H1 (cell line): ENCODE results near the gene UQCRQ. TPM values are rescaled to one million over a fixed set of nuclear protein-coding genes. Genes with fewer than 3 reads are reported as not detected.

Experiments used
- CTCF ChIA-PET: fragments of 300-600 bp; sonication (Branson Sonifier 250); formaldehyde crosslinking; loops from one replicate; lab custom pipeline; 2021; ENCODE audit not compliant: partially characterized antibody; lab: Charles Lee
- POLR2A ChIA-PET: fragments of 300-600 bp; sonication (Branson Sonifier 250); formaldehyde crosslinking; loops from one replicate; lab custom pipeline; 2021; ENCODE audit warnings: inconsistent platforms; ENCODE audit not compliant: partially characterized antibody; lab: Charles Lee
- DNase-seq, 2 experiments: peaks; one replicate each; pipeline versions ENCODE4 v3.0.0 to v3.0.0-alpha.2; 2010 to 2022; ENCODE audit warnings: low spot score in 2 of 2, low read depth in 1 of 2, mixed read lengths in 1 of 2
- FAIRE-seq: peaks from 2 replicates; lab custom pipeline; 2011; peaks lifted over from hg19 to GRCh38; lab: Jason Lieb, UNC
- H2AFZ ChIP-seq: 2 replicates; pipeline ENCODE4 v1.8.1; 2012; ENCODE audit warnings: low read length, inconsistent platforms
- H2AK5ac ChIP-seq: 2 replicates; pipeline ENCODE4 v1.6.1; 2013; ENCODE audit warnings: low read depth, low read length
- H2BK120ac ChIP-seq: replicated peaks from 2 replicates; pipeline ENCODE3; 2013; ENCODE audit warnings: low read depth, low read length, inconsistent platforms
- H2BK12ac ChIP-seq: 2 replicates; pipeline ENCODE4 v1.6.1; 2013; ENCODE audit warnings: low read depth, low read length
- H2BK15ac ChIP-seq: 2 replicates; pipeline ENCODE4 v1.6.1; 2013; ENCODE audit warnings: low read length
- H2BK20ac ChIP-seq: 2 replicates; pipeline ENCODE4 v1.6.1; 2013; ENCODE audit warnings: low read length
- H2BK5ac ChIP-seq: 2 replicates; pipeline ENCODE4 v1.6.1; 2013; ENCODE audit warnings: low read depth, low read length
- H3K14ac ChIP-seq: 2 replicates; pipeline ENCODE4 v1.6.1; 2013; ENCODE audit warnings: inconsistent platforms; ENCODE audit not compliant: insufficient read length
- H3K18ac ChIP-seq: 2 replicates; pipeline ENCODE4 v1.6.1; 2013; ENCODE audit warnings: low read length; ENCODE audit errors: extremely low read depth
- H3K23ac ChIP-seq: 2 replicates; pipeline ENCODE4 v1.6.1; 2013; ENCODE audit warnings: inconsistent platforms; ENCODE audit not compliant: insufficient read length
- H3K23me2 ChIP-seq: 2 replicates; pipeline ENCODE4 v1.6.1; 2013; ENCODE audit warnings: low read depth, low read length
- H3K27ac ChIP-seq: 2 replicates; pipeline ENCODE4 v1.6.1; 2011; ENCODE audit warnings: low read depth, low read length, inconsistent platforms
- H3K27me3 ChIP-seq, 4 experiments: replicated peaks in 1 of 4; 1 replicate in 1 of 4; 2 replicates in 3 of 4; pipeline versions ENCODE4 v1.6.1 to v1.8.1; 2011 to 2013; ENCODE audit warnings: low read length in 3 of 4, mild to moderate bottlenecking in 3 of 4, inconsistent platforms in 2 of 4, mixed read lengths in 2 of 4, moderate library complexity in 1 of 4; ENCODE audit not compliant: control insufficient read depth in 3 of 4, insufficient read depth in 3 of 4; ENCODE audit errors: extremely low read depth in 1 of 4
- H3K36me3 ChIP-seq, 4 experiments: 2 replicates each; pipeline versions ENCODE4 v1.6.1 to v1.8.1; 2011 to 2013; ENCODE audit warnings: mild to moderate bottlenecking in 4 of 4, low read length in 3 of 4, moderate library complexity in 2 of 4, control low read depth in 1 of 4, inconsistent platforms in 1 of 4; ENCODE audit not compliant: insufficient read depth in 4 of 4, control insufficient read depth in 2 of 4
- H3K4ac ChIP-seq: replicated peaks from 2 replicates; pipeline ENCODE3; 2013; ENCODE audit warnings: low read length, low read depth, mixed read lengths, inconsistent platforms; ENCODE audit not compliant: insufficient read length
- H3K4me1 ChIP-seq, 4 experiments: replicated peaks in 1 of 4; 1 replicate in 1 of 4; 2 replicates in 3 of 4; pipeline versions ENCODE4 v1.6.1 to v1.8.1; 2011 to 2013; ENCODE audit warnings: low read length in 3 of 4, inconsistent platforms in 2 of 4, mixed read lengths in 1 of 4; ENCODE audit not compliant: insufficient read depth in 4 of 4, control insufficient read depth in 3 of 4
- H3K4me2 ChIP-seq, 2 experiments: 2 replicates each; pipeline versions ENCODE4 v1.6.1 to v1.8.1; 2011 to 2013; ENCODE audit warnings: low read depth in 2 of 2, low read length in 2 of 2, control low read depth in 1 of 2, inconsistent platforms in 1 of 2, mild to moderate bottlenecking in 1 of 2; ENCODE audit not compliant: insufficient read depth in 1 of 2
- H3K4me3 ChIP-seq, 4 experiments: fragments of 200-600, 300-600 bp in 1 of 4; sonication (generic), shearing (Covaris generic), sonication (Bioruptor Twin) in 1 of 4; 2 replicates each; pipeline versions ENCODE4 v1.5.1 to v1.8.1; 2011 to 2016; ENCODE audit warnings: low read length in 4 of 4, low read depth in 3 of 4, control low read depth in 2 of 4, inconsistent platforms in 2 of 4, mild to moderate bottlenecking in 2 of 4, mixed read lengths in 1 of 4, moderate library complexity in 1 of 4; ENCODE audit not compliant: insufficient read depth in 2 of 4; ENCODE audit errors: extremely low read depth in 1 of 4
- H3K56ac ChIP-seq: replicated peaks from 2 replicates; pipeline ENCODE3; 2013; ENCODE audit warnings: low read depth, mild to moderate bottlenecking, mixed read lengths, low read length, inconsistent platforms; ENCODE audit not compliant: insufficient read length
- H3K79me1 ChIP-seq: 2 replicates; pipeline ENCODE4 v1.6.1; 2013; ENCODE audit warnings: low read depth, low read length, control low read depth
- H3K79me2 ChIP-seq, 2 experiments: 2 replicates each; pipeline versions ENCODE4 v1.6.1 to v1.8.1; 2012 to 2013; ENCODE audit warnings: low read length in 2 of 2, mild to moderate bottlenecking in 2 of 2, inconsistent platforms in 1 of 2; ENCODE audit not compliant: insufficient read depth in 2 of 2, control insufficient read depth in 1 of 2
- H3K9ac ChIP-seq, 4 experiments: replicated peaks in 1 of 4; 1 replicate in 1 of 4; 2 replicates in 3 of 4; pipeline versions ENCODE4 v1.6.1 to v1.8.1; 2011 to 2013; ENCODE audit warnings: low read depth in 3 of 4, low read length in 3 of 4, control low read depth in 2 of 4, mild to moderate bottlenecking in 2 of 4, moderate library complexity in 2 of 4, inconsistent platforms in 1 of 4; ENCODE audit errors: extremely low read depth in 1 of 4
- H3K9me3 ChIP-seq, 2 experiments: 2 replicates each; pipeline versions ENCODE4 v1.6.1 to v1.8.1; 2012 to 2013; ENCODE audit warnings: mild to moderate bottlenecking in 2 of 2, moderate library complexity in 2 of 2, control low read depth in 1 of 2, inconsistent platforms in 1 of 2, low read depth in 1 of 2, low read length in 1 of 2, mixed read lengths in 1 of 2; ENCODE audit not compliant: insufficient read depth in 2 of 2
- H4K20me1 ChIP-seq, 2 experiments: replicated peaks in 1 of 2; 2 replicates each; pipeline versions ENCODE3 to v1.8.1; 2011 to 2013; ENCODE audit warnings: inconsistent platforms in 2 of 2, low read length in 2 of 2, mild to moderate bottlenecking in 1 of 2; ENCODE audit not compliant: insufficient read depth in 2 of 2, control insufficient read depth in 1 of 2
- H4K5ac ChIP-seq: 2 replicates; pipeline ENCODE4 v1.6.1; 2013; ENCODE audit warnings: low read length, low read depth, mixed read lengths, inconsistent platforms; ENCODE audit not compliant: insufficient read length
- H4K8ac ChIP-seq: 2 replicates; pipeline ENCODE4 v1.8.0; 2013; ENCODE audit warnings: mild to moderate bottlenecking, moderate library complexity, low read length, inconsistent platforms; ENCODE audit not compliant: insufficient read depth; ENCODE audit errors: extremely low read depth
- H4K91ac ChIP-seq: replicated peaks from 2 replicates; pipeline ENCODE3; 2013; ENCODE audit warnings: low read length, mixed read lengths, inconsistent platforms; ENCODE audit not compliant: insufficient read length
- ATF2 ChIP-seq: IDR thresholded peaks from 2 replicates; pipeline ENCODE4 v1.6.1; 2012; ENCODE audit warnings: low read length, inconsistent platforms
- EZH2 ChIP-seq: fragments of 200-600 bp; sonication (generic); IDR thresholded peaks from 2 replicates; pipeline ENCODE4 v1.7.1; 2012; ENCODE audit warnings: low read depth, mild to moderate bottlenecking, moderate library complexity, low read length, inconsistent platforms; ENCODE audit not compliant: severe bottlenecking
- KDM5A ChIP-seq: fragments of 200-600 bp; IDR thresholded peaks from 2 replicates; pipeline ENCODE4 v1.7.1; 2012; ENCODE audit warnings: mild to moderate bottlenecking, low read length, inconsistent platforms, mixed read lengths
- MAFK ChIP-seq: IDR thresholded peaks from 2 replicates; pipeline ENCODE4 v1.6.1; 2012; ENCODE audit warnings: low read depth, mild to moderate bottlenecking, improper control_type of control experiment, low read length
- MAX ChIP-seq: IDR thresholded peaks from 2 replicates; pipeline ENCODE4 v1.6.1; 2012; ENCODE audit warnings: inconsistent platforms
- SIN3A ChIP-seq, 2 experiments: IDR thresholded peaks in 1 of 2; conservative IDR thresholded peaks in 1 of 2; 2 replicates each; pipeline ENCODE4 v1.6.1; 2011 to 2012; ENCODE audit warnings: low read length in 2 of 2, improper control_type of control experiment in 1 of 2, low read depth in 1 of 2, mild to moderate bottlenecking in 1 of 2
- SP4 ChIP-seq: IDR thresholded peaks from 2 replicates; pipeline ENCODE4 v1.6.1; 2012; ENCODE audit warnings: low read length, inconsistent platforms
- USF2 ChIP-seq: IDR thresholded peaks from 2 replicates; pipeline ENCODE4 v1.6.1; 2011; ENCODE audit warnings: low read length, improper control_type of control experiment
- YY1 ChIP-seq: IDR thresholded peaks from 2 replicates; pipeline ENCODE4 v1.6.1; 2011; ENCODE audit warnings: low read depth, mild to moderate bottlenecking, low read length
- ZNF274 ChIP-seq: IDR thresholded peaks from 2 replicates; pipeline ENCODE4 v1.7.0; 2012; ENCODE audit warnings: low read length, borderline replicate concordance; ENCODE audit errors: extremely low read depth
- WGBS, 2 experiments: shearing (Covaris generic) in 1 of 2; methylation state at CpG; one replicate each; pipeline versions ENCODE4 v1.1.6 to v1.1.7; 2013 to 2015; ENCODE audit warnings: low lambda C conversion rate in 2 of 2, mixed read lengths in 2 of 2, inconsistent platforms in 1 of 2, low coverage in 1 of 2, missing lambda C conversion rate in 1 of 2; ENCODE audit not compliant: insufficient replicate concordance in 2 of 2, insufficient coverage in 1 of 2, insufficient read length in 1 of 2; ENCODE audit errors: extremely low coverage in 1 of 2, missing lambda C conversion rate in 1 of 2; 5-methylcytosine and 5-hydroxymethylcytosine counted together
- polyA plus RNA-seq, 7 experiments: library from polyadenylated mRNA; depleted of rRNA in 3 of 7; stranded (reverse) in 5 of 7; unstranded in 2 of 7; fragments of >200 nt in 5 of 7; fragments of 200-250 nt in 2 of 7; gene quantifications; 1 replicate in 5 of 7; 2 replicates in 1 of 7; 4 replicates in 1 of 7; pipeline versions ENCODE4 v1.2.1 to v1.2.3, GENCODE V29; 2011 to 2013; ENCODE audit warnings: missing spikeins in 2 of 7, mixed read lengths in 2 of 7
- total RNA-seq: library from RNA; stranded (reverse); fragmentation: NEBNext Ultra II Directional; extraction: Animal tissue kit (Norgen Biotek cat#: 25700); gene quantifications from 2 replicates; pipeline ENCODE4 v1.2.1, GENCODE V29; 2021

UQCRQ gene
- total and polyA plus RNA-seq, 2 of the 8 experiments (the other 6 are each of a cell fraction or from before 2014, with no cell fraction given): 177 to 293 TPM

- Histone ChIP-seq H4K8ac (no peak overlapping the region), H3K4me3 (no peak overlapping the region), H2AK5ac (no peak overlapping the region), H3K4me1 (no peaks in the 10 kb centered on the region), H2BK20ac (no peak overlapping the region), H3K79me1 (no peaks in the 10 kb centered on the region), H2BK12ac (no peak overlapping the region), H3K27me3 (no peaks in the 10 kb centered on the region), H3K4me2 (no peak overlapping the region), H3K9ac (no peak overlapping the region), H3K23me2 (0 out of 2 replicates have a peak, but pooled peaks cover 2% of the 10 kb centered on the region), H2BK5ac (no peak overlapping the region), H3K14ac (no peak overlapping the region), H3K4ac (no peak overlapping the region), H4K5ac (no peak overlapping the region), H3K56ac (no peak overlapping the region), H4K20me1 (no peaks in the 10 kb centered on the region), H4K91ac (no peak overlapping the region), H3K36me3 (peaks cover 3 to 45% (median 24%) of the 10 kb centered on the region in 4 experiments; a peak in 7 of 8 replicates), H2AFZ (no peak overlapping the region), H3K9me3 (no peaks in the 10 kb centered on the region), H3K27ac (no peak overlapping the region), H3K79me2 (no peaks in the 10 kb centered on the region), H3K18ac (no peak overlapping the region), H3K23ac (no peak overlapping the region), H2BK120ac (no peak overlapping the region), H2BK15ac (no peak overlapping the region)
- DNase-seq (no peak), FAIRE-seq (no peak)
- WGBS, 2 experiments: 95% methylated on average over 3 of the region's 3 CpGs; no CpG with 5 or more reads in 1 of the 2 experiments
- ChIA-PET CTCF (interaction anchor here (1.0 to 32.2 kb wide), 2 partner anchors 23 to 48 kb away, joined by 3 to 465 read pairs; partner anchors contain the start of gene SHROOM1), POLR2A (interaction anchor here (2.4 kb wide), 1 partner anchor 11 kb away, joined by 15 read pairs; the partner anchor contains the start of genes GDF9 and UQCRQ)
- no peak for TF ChIP-seq ATF2
- TF ChIP-seq SIN3A (conservative IDR thresholded peaks at IDR 0.05 in 1 of 2, IDR thresholded peaks at IDR 0.05 in 1 of 2; ENCODE audit: low read depth in 1 of 2, low read length in 2 of 2): no peak
- no peak for TF ChIP-seq USF2
- no peak for TF ChIP-seq MAX
- no peak for TF ChIP-seq SP4
- TF ChIP-seq MAFK: no peak
- no peak for TF ChIP-seq ZNF274
- no peak for TF ChIP-seq EZH2
- no peak for TF ChIP-seq YY1
- no peak for TF ChIP-seq KDM5A
Observed at GRCh38 chr5:132877938-132878337, 11.5 kb downstream of the UQCRQ start.
